HG03378 (cell line): Measurements from ENCODE around the gene CD69.
A peak's percentile ranks its signal among the peaks of the same experiment; 100 is the strongest.
"Not testable (repeated sequence)": the region's sequence is repeated elsewhere in the genome, so short reads cannot be mapped to it uniquely, and the experiment has no call there.

Experiments used
- ATAC-seq: cut with Tn5 transposase; IDR thresholded peaks from one replicate; pipeline ENCODE4 v1.9.1; 2021; ENCODE audit warnings: mild to moderate bottlenecking, moderate library complexity; ENCODE audit not compliant: unreplicated experiment

The CD69 gene

DNA sequence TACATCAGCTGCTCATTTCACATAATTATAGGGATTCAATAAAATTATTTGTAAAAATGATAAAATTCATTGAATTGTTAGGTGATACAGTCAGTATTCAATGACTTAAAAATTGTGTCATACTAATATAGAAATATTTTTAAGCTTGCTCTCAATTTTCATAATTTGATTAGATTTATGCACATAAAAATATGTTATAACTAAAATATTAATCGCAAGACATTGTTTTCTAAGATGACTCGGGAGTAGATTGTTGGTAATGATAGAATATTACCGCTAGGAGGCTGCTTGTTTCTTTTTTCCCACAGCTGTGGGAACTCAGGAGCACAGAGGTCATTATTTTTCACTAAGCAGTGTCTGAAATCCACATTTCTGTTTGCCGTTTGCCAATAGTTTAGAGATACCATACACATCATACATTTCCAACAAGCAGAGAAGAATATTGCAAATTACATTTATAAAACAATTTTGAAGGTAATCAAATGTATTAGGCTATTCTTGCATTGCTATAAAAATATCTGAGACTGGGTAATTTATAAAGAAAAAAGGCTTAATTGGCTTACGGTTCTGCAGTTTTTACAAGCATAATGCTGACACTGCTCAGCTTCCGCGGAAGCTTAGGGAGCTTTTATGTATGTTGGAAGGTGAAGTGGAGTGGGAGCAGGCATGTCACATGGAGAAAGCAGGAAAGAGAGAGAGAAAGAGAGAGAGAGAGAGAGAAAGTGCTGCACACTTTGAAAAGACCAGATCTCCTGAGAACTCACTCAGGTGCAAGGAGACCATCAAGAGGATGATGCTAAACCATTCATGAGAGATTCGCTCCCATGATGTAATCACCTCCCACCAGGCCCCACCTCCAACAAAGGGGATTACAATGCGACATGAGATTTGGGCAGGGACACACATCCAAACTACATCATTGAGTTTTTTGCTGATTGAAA is 9.2 kb downstream of the CD69 start:
- ATAC-seq: no peak

DNA sequence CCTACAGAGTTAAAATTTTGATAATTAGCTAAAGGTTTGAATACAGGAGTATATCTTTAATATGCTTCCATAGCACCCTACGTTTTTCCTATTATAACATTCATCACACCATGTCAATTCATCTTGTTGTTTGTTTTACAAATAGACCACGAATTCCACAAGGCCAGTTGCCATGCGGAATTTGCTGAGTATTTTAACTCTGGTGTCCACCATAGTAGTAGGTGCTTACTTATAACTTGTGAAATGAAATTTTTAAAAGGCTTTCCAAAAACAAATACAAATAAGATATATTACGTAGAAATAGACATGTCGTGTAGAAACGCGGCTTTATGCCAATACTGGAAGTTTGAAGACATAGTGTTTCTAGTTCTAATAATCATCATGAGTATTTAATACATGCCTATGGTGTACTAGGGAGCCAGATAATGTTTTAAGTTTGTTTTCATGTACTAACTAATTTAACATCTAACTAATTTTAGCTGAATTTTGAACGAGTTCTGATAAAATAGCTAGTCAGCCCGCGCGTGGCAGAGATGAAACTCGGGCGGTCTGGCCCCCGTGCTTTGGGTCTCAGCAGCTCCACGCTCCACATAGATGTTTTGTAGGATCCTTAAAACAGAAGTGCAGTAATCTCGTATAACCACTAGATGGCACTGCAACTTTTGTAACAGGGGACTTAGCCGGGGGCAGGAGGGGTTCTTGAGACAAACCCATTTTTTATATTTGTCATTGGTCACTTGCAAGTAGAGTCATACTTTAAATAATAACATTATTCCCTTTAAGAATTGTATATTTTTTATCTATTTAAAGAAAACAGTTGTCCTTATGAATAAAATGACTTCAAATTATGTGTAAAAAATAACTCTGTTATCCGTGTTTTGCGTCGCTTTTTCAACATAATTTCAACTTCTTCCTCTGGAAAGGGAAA is 10.2 kb downstream of the CD69 start:
- ATAC-seq: peak; percentile 63

DNA sequence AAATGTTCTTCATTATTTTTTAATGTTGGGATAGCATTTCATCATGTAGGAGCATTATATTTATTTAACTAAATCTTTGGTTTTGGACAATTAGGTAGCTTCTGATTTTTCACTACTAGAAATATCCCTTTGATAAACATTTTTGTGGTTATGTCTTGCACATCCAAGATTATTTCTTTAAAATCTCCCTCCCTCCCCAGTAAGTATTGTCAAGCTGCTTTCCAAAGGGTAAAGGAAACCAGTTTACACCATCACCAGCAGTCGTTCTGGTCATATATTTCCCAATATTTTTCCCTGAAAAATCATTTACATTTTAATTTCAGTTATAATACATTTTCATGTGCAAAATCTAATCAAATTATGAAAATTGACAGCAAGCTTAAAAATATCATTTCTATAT is 11.1 kb downstream of the CD69 start:
- no peak for ATAC-seq

DNA sequence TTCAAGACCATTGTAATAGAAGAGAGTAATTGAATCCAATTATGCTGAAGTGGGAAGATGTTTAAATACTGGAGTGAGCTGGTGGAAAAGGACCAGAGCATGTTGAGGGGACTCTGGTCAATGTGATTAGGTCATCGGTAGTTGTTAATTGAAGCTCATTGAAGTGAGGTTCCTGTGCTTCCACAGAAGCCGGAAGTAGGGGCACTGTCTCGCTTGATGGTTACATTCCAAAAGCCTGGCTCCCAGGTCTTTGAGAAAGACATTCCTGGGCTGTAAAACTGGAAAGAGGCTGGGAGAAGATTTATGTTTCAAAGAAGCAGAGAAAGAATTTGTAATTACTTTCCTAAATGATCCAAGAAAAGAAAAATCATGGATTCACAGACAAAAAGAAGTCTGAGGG is 15.5 kb downstream of the CD69 start:
- ATAC-seq: no peak

DNA sequence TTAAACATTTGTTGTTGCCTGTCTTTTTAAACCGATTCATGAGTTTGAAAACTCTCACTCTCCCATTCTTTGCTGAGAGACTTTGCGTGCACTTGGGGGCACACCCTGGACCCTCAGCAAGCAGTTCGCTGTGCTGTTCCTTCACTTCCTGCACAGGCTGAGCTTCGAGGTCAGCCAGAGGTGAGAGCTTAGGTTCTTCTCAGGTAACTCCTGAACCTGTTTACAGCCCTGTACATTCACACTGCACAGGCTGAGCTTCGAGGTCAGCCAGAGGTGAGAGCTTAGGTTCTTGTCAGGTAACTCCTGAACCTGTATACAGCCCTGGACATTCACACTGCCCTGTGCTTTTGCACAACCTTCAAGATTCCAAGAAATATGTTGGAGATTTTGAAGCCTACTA is 18.0 kb downstream of the CD69 start:
- no peak for ATAC-seq

DNA sequence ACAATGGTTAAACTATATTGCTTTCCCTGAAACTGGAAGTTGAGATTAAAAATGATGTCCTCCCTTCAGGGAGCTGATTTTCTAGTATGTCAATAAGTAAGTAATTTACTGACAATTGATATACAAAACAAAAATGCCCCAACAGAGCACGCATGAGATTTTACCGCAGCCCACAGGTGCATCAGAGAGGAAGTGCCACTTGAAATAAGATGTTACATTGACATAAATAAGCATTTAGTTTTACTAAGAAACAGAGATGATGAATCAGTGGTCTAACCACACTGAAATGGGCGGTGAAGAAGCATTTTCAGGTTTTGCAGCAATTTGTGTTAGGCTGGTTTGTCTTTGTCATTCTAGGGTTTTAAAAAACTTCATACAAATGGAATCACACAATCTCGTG is 19.0 kb downstream of the CD69 start:
- ATAC-seq: peak; percentile 70

DNA sequence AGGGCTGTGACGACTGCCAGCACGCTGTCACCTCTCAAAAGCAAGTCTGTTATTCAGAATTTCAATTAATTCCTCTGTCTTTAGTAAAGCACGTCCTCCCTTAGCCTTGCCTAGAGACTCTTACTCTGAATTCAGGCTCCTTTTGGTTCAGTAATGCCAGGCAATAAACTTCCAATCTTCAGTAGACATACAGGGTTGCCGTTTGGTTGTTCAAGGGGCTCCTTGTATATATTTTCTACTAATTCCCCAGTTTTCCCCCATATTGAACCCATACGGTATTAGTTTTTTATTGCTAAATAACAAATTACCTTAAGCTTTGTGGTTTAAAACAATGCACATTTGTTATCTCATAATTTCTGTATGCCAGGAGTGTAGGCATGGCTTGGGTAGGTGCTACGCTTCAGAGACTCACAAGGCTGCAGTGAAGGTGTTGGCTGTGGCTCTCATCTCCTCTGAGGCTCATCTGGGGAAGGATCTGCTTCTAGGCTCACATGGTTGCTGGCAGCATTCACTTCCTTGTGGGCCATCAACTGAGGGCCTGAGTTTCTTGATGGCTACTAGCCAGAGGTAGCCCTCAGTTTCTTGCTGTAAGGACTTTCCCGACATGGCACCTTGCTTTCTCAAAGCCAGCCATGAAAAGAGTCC is 20.5 kb downstream of the CD69 start:
- ATAC-seq: no peak

DNA sequence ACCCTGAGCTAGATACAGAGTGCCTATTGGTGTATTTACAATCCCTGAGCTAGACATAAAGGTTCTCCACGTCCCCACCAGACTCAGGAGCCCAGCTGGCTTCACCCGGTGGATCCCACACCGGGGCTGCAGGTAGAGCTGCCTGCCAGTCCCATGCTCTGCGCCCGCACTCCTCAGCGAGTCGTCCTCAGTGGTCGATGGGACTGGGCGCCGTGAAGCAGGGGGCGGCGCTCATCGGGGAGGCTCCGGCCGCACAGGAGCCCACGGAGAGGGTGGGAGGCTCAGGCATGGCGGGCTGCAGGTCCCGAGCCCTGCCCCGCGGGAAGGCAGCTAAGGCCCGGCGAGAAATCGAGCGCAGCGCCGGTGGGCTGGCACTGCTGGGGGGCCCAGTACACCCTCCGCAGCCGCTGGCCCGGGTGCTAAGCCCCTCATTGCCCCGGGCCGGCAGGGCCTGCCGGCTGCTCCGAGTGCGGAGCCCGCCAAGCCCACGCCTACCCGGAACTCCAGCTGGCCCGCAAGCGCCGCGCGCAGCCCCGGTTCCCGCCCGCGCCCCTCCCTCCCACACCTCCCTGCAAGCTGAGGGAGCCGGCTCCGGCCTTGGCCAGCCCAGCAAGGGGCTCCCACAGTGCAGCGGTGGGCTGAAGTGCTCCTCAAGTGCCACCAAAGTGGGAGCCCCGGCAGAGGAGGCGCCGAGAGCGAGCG is 21.1 kb downstream of the CD69 start:
- not testable (repeated sequence) for ATAC-seq

DNA sequence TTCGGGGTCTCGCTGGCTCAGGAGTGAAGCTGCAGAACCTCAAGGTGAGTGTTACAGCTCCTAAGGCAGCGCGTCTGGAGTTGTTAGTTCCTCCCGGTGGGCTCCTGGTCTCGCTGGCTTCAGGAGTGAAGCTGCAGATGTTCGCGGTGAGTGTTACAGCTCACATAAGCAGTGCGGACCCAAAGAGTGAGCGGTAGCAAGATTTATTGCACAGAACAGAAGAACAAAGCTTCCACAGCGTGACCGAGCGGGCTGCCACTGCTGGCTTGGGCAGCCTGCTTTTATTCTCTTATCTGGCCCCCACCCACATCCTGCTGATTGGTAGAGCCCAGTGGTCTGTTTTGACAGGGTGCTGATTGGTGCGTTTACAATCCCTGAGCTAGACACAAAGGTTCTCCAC is 21.8 kb downstream of the CD69 start:
- ATAC-seq: not testable (repeated sequence)

DNA sequence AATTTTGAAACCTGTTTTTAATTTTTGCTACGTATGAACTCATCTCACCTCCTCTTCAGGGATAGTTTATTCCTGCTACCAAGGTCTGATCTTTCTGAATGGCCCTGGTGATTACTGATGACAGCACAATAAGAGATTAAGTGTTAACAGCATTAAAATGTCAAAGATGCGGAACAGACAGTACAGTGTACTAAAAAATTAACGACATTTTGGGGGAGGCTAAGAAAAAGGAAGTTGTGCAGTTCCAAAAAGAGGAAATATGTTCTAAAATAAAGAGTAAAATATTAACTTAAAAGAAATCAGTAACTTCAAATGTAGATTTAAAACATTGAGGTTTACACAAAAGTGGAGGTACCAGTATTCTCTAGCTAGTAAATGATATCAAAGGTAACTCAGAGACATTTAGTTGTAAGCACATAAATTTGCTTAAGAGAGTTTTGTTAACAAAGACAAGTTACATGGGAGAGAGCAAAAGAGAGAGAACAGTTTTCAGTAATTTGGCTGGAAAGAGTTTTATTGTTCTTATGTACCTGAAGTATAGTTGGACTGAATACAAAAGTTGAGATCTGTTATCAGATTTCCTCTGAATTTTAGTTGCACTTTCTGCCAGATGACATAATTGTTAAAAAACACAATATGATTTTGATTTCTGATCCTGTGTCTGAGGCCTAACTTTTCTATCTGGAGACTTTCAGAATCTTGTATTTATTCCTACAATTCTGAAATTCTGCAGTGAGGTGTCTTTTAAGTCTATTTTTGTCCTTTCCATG is 23.6 kb downstream of the CD69 start:
- ATAC-seq: no peak

DNA sequence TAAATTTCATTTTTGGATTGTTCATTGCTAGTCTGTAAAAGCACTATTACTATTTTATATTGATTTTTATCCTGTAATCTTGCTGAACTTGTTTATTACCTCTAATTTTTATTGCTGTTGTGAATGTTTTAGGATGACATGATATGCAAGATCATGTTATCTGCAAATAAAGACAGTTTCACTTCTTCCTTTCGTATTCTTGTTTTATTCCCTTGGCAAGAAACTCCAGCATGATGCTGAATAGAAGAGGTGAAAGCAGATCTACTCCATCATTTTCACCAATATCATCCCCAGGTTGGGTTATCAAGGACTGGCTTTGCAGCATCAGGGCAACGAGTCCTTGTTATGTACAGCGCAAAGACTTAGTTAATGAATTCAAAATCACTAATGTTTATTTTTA is 25.1 kb downstream of the CD69 start:
- ATAC-seq: no peak

DNA sequence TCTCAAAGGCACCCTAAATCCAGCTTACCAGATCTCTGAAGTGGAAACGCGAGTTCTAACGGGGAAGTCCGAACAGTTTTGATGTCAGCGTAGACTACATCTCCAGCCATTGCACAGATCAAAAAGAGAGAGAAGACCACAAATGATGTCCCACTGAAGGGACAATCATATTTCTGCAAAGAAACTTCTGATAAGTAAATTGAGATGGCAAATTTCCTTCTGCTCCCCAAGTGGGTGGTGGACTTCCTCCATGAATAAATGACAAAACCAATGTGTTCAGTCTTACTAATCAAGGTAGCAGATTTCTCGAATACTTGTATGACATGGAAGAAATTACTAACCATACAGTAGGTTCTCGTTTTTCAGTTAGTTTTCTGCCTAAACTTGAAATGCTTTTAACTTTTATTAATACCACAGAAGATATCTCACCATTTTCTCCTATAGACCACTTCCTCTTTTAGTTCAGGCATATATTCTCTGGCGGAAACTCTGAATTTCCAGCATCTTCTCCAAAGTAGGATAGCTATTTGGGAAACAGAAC is 27.7 kb downstream of the CD69 start, which contains the start of gene CLECL1:
TSS of gene CLECL1 (minus strand) at position 177 of the 541 bp plus-strand sequence.
- ATAC-seq: peak; percentile 40

DNA sequence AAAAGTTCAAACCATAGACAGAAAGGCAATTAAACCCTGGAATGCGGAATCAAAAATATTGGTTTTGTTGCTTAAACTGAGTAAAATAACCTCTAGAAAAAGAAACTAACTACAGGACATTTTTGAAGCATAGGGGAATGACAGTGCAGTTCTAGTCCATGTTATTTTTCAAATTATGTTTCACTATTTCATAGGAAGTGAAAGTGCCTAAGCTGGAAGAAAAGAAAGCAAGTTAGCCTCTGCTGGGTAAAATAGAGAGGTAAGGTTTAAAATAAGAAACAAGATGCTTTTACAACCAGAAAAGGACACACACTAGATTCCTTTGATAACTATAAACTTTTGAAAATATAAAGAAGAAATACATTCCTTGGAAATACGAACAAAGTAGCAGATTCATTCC is 28.9 kb downstream of the CD69 start:
- ATAC-seq: no peak

DNA sequence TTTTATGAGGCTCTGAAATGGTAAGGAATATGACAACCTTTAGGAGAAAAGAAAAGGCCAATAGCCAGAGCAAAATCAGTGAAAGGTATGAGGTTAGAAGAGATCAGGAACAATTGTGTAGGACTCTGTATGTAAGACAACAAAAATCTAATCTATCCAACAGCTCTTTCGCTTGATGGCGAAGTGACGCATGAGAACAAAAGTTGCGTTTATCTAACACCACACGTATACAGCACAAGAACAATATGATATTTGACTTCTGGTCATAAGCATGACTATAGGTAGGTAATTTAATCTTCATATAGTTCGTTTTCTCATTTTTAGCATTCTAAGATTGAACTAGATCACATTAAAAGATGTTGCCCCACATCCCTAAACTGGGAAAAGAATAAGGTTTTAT is 29.3 kb downstream of the CD69 start:
- no peak for ATAC-seq

DNA sequence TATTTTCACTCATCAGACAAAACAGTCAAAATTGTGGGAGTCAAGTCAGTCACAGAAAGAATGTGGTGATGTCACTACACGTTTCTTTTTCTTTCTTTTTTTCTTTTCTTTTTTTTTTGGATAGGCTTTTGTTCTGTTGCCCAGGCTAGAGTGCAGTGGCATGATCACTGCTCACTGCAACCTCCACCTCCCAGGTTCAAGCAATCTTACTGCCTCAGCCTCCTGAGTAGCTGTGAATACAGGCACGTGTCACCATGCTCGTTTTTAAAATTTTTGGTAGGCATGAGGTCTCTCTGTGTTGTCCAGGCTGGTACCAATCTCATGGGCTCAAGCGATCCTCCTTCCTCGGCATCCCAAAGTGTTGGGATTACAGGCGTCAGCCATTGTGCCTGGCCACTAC is 30.1 kb downstream of the CD69 start:
- ATAC-seq: no peak

DNA sequence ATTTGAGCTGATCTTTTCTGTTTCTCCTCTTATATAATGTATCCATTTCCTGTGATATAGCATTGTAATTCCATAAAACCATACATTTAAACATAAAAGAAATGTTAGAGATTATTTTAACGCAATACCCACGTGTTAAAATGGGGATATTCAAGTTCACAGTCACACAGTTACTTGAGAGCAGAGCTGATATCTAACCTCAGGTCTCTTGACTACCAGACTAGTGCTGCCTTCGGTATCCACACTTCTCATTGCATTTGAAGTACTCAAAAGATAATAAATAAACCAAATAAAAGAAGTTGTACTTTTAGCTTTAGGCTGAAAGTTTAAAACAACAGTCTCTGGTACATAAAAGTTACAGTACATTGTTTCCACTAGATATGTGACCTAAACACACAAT is 30.7 kb downstream of the CD69 start:
- no peak for ATAC-seq

DNA sequence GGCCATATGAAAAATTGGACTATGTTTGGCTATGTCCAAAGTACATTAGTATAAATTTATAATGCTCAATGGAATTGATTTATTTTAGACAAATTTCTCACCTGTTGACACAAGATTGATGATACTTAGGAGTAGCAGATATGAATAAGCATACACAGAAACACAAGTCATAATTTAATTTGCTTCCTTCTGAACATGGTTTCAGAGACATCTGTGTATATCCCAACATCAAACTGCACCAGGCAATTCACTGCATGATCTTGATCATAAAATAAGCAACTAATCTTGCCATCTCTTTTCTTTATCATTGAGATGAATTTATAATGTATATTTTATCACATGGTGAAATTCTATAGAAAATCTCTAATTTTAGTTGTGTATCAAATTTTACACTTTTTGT is 31.6 kb downstream of the CD69 start:
- ATAC-seq: no peak

DNA sequence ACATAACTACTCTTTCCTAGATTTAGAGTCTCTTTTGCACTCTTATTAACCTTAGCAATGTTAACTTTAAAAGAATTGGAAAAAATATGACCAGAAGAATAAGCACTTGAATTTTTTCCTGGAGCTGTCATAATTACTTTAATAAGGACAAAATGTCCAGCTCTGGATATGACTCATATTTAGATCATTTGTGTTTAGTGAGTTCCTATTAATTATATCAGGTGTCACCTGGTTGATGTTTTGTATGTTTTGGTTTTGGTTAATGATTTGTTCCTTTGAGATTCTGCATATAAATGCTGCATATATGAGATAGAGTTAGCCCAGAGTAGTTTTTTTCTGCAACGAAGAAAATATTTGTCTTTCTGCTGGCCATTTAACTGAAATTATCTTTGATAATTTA is 32.9 kb downstream of the CD69 start:
- no peak for ATAC-seq

DNA sequence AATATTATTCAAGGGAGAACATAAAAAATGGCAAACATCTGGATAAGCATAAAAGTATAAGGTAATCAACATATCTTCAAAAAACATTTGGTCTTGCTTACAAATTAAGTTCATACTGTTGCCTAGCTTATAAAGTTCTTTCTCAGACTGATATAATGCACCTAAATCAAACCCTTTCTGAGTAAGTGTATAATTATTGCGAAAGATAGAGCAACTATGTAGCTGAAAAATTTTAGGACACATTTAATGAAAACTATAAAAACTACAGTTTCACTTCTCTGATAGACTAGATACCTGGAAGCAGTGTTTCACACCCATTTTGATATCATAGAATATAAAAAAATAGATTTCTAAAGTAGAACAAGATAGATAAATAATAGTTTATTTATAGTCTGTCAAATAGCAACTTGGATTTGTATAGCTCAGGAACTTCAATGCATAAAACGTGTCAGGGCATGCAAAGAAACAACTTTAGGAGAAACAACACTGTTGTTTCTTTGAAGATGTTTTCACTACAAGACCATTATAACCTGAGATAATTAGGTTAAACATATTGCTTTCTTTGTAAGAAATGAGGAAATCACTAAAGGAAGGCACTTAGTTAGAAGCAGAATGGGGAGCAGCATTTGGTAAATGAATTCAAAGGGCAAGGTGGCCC is 35.4 kb downstream of the CD69 start:
- ATAC-seq: no peak
